Liver (tissue), 3 donors: ENCODE measurements around the gene TFF2.

Experiments
- FOXA1 ChIP-seq: IDR thresholded peaks from 2 replicates; pipeline ENCODE4 v1.6.1; 2016; ENCODE audit warnings: antibody characterized with exemption
- JUND ChIP-seq, 2 donors: IDR thresholded peaks; 2 replicates each; pipeline ENCODE4 v1.6.1; 2016; ENCODE audit warnings: antibody characterized with exemption in 2 of 2
- SP1 ChIP-seq: IDR thresholded peaks from 2 replicates; pipeline ENCODE4 v1.6.1; 2018; ENCODE audit warnings: antibody characterized with exemption, mild to moderate bottlenecking
- TF ChIP-seq, protein P1 (sequence below): IDR thresholded peaks from 2 replicates; pipeline ENCODE4 v1.6.1; 2016; ENCODE audit warnings: antibody characterized with exemption
- TF ChIP-seq, protein P2 (sequence below): fragments of 150-350 bp; IDR thresholded peaks from 2 replicates; pipeline ENCODE4 v1.5.1; 2017; ENCODE audit warnings: improper control_type of control experiment, low read depth, low read length; ENCODE audit not compliant: missing input control
- donor health status: healthy.
- donor health status: healthy.

DNA sequence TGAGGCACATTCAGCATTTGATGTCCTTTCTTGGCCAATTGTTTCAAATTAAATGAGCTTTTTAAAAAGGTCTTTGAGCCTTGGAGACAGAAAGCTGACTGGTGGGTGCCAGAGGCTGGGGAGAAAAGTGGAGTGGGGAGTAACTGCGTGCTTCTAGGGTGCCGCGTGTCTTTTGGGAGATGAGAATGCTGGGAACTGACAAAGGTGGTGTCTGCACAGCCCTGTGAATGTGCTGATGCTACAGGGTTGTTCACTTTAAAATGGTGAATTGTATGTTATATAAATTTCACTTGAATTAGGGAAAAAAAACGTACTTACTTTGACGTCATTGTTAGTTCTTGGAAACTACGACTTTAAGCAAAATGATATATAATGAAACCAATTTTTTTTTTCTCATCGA lies 23.7 kb upstream of the TFF2 start:
- TF ChIP-seq, protein P1, sequence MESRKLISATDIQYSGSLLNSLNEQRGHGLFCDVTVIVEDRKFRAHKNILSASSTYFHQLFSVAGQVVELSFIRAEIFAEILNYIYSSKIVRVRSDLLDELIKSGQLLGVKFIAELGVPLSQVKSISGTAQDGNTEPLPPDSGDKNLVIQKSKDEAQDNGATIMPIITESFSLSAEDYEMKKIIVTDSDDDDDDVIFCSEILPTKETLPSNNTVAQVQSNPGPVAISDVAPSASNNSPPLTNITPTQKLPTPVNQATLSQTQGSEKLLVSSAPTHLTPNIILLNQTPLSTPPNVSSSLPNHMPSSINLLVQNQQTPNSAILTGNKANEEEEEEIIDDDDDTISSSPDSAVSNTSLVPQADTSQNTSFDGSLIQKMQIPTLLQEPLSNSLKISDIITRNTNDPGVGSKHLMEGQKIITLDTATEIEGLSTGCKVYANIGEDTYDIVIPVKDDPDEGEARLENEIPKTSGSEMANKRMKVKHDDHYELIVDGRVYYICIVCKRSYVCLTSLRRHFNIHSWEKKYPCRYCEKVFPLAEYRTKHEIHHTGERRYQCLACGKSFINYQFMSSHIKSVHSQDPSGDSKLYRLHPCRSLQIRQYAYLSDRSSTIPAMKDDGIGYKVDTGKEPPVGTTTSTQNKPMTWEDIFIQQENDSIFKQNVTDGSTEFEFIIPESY = no peak
- TF ChIP-seq, protein P2, sequence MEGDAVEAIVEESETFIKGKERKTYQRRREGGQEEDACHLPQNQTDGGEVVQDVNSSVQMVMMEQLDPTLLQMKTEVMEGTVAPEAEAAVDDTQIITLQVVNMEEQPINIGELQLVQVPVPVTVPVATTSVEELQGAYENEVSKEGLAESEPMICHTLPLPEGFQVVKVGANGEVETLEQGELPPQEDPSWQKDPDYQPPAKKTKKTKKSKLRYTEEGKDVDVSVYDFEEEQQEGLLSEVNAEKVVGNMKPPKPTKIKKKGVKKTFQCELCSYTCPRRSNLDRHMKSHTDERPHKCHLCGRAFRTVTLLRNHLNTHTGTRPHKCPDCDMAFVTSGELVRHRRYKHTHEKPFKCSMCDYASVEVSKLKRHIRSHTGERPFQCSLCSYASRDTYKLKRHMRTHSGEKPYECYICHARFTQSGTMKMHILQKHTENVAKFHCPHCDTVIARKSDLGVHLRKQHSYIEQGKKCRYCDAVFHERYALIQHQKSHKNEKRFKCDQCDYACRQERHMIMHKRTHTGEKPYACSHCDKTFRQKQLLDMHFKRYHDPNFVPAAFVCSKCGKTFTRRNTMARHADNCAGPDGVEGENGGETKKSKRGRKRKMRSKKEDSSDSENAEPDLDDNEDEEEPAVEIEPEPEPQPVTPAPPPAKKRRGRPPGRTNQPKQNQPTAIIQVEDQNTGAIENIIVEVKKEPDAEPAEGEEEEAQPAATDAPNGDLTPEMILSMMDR = no peak
- TF ChIP-seq JUND (IDR thresholded peaks at IDR 0.05) = no peak
- no peak for TF ChIP-seq FOXA1
- no peak for TF ChIP-seq SP1
